Measurements from ENCODE around the gene GLI3. TPM values are rescaled to one million over a fixed set of nuclear protein-coding genes. Genes with fewer than 3 reads are reported as not detected.

The GLI3 gene
- total and polyA plus RNA-seq, 4 donors: 0.50 to 34.9 (median 11.3) TPM

- no peak for DNase-seq
- Histone ChIP-seq H3K9me3 (ENCODE audit: control insufficient read depth, low read length) (no peaks in the 10 kb centered on the region), H3K36me3 (ENCODE audit: control insufficient read depth in 1 of 2, insufficient read depth in 2 of 2, low read length in 1 of 2) (no peaks in the 10 kb centered on the region), H3K27me3 (ENCODE audit: control insufficient read depth in 1 of 2, insufficient read depth in 2 of 2, low read length in 1 of 2) (no peaks in the 10 kb centered on the region), H3K27ac (ENCODE audit: low read depth in 1 of 2, low read length in 2 of 2) (no peak overlapping the region), H3K4me3 (ENCODE audit: low read length in 2 of 2) (no peak overlapping the region), H3K4me1 (ENCODE audit: control insufficient read depth in 1 of 2, insufficient read depth in 2 of 2, low read length in 2 of 2) (peaks cover 0 to 6% of the 10 kb centered on the region in 2 donors)
- ATAC-seq (ENCODE audit: low FRiP score): no peak
- intact Hi-C loops (cut with DNase I): loop anchor here (10.0 kb wide), 1 partner anchor 87 kb away; no protein-coding TSS in a partner anchor
- WGBS, 2 donors: 69 to 76% methylated on average over 2 of the region's 2 CpGs
Measured at GRCh38 chr7:41911792-41912191, 325.2 kb downstream of the GLI3 start.

All from aorta (tissue), 5 donors.